Activated CD8-positive, alpha-beta T cell treated with anti-CD3 and anti-CD28 coated beads, Interleukin-2, amount 10 ng/mL, durations not matched to agents 7 days and 5 days (primary cell): ENCODE data around the gene FBXO45. TPM values are rescaled to one million over a fixed set of nuclear protein-coding genes. Genes with fewer than 3 reads are reported as not detected.
"Not testable (repeated sequence)": the region's sequence is repeated elsewhere in the genome, so short reads cannot be mapped to it uniquely, and the experiment has no call there.

Experiments used
- ATAC-seq: fragments of 150-1000 bp; cut with Tn5 transposase; one replicate; pipeline ENCODE4 v1.10.0; 2021; ENCODE audit warnings: moderate library complexity
- CTCF ChIA-PET: fragments of 350-600 bp; sonication (Branson Sonifier 250); formaldehyde crosslinking; loops from one replicate; lab custom pipeline; 2021; ENCODE audit warnings: antibody characterized with exemption; lab: Charles Lee
- POLR2A ChIA-PET: fragments of 350-600 bp; sonication (Branson Sonifier 250); formaldehyde crosslinking; loops from one replicate; lab custom pipeline; 2021; ENCODE audit warnings: antibody characterized with exemption; lab: Charles Lee
- DNase-seq: peaks from one replicate; pipeline ENCODE4 v3.0.0-alpha.2; 2020
- H3K27ac Mint-ChIP-seq: one replicate; pipeline ENCODE4 v1.8.0; 2021; ENCODE audit warnings: mild to moderate bottlenecking, mixed read lengths
- H3K27me3 Mint-ChIP-seq: one replicate; pipeline ENCODE4 v1.8.0; 2021; ENCODE audit warnings: low read depth, mixed read lengths
- H3K36me3 Mint-ChIP-seq: one replicate; pipeline ENCODE4 v1.8.0; 2021; ENCODE audit warnings: low read depth, mixed read lengths
- H3K4me1 Mint-ChIP-seq: one replicate; pipeline ENCODE4 v1.8.0; 2021; ENCODE audit warnings: low read depth, mixed read lengths
- H3K4me3 Mint-ChIP-seq: one replicate; pipeline ENCODE4 v1.8.0; 2021; ENCODE audit warnings: mild to moderate bottlenecking, mixed read lengths
- H3K9me3 Mint-ChIP-seq: one replicate; pipeline ENCODE4 v1.8.0; 2022; ENCODE audit warnings: mixed read lengths; ENCODE audit not compliant: insufficient read depth
- total RNA-seq, 2 experiments: library from RNA; stranded (reverse); gene quantifications; one replicate each; pipeline ENCODE4 v1.2.3, GENCODE V29; 2021

The FBXO45 gene
- total RNA-seq, 2 experiments from 2014 or later = 16.1 to 17.7 TPM

- no peak for ATAC-seq
- ChIA-PET CTCF (interaction anchor here (1.1 kb wide), 1 partner anchor 13 kb away, joined by 3 read pairs; no protein-coding TSS in a partner anchor), POLR2A (interaction anchor here (1.5 to 1.7 kb wide), 2 partner anchors 14 to 21 kb away, joined by 3 read pairs; no protein-coding TSS in a partner anchor)
- Mint-ChIP-seq H3K9me3 (no peaks in the 10 kb centered on the region), H3K36me3 (no peaks in the 10 kb centered on the region), H3K4me1 (peaks cover 45% of the 10 kb centered on the region), H3K27me3 (no peaks in the 10 kb centered on the region), H3K27ac (no peak overlapping the region), H3K4me3 (no peak overlapping the region)
- DNase-seq = no peak
Observed at GRCh38 chr3:196619223-196619622, 50.8 kb downstream of the FBXO45 start.

DNA sequence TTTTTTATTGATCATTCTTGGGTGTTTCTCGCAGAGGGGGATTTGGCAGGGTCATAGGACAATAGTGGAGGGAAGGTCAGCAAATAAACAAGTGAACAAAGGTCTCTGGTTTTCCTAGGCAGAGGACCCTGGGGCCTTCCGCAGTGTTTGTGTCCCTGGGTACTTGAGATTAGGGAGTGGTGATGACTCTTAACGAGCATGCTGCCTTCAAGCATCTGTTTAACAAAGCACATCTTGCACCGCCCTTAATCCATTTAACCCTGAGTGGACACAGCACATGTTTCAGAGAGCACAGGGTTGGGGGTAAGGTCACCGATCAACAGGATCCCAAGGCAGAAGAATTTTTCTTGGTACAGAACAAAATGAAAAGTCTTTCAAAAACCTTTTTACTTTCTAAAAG lies 51.2 kb downstream of the FBXO45 start:
- not testable (repeated sequence) for H3K27me3 Mint-ChIP-seq, H3K9me3 Mint-ChIP-seq, H3K36me3 Mint-ChIP-seq, DNase-seq, ATAC-seq
- POLR2A ChIA-PET = interaction anchor here (1.5 to 1.7 kb wide), 2 partner anchors 13 to 22 kb away, joined by 3 read pairs; no protein-coding TSS in a partner anchor
- Mint-ChIP-seq H3K27ac (peak overlapping the region; percentile 73), H3K4me1 (peaks cover 49% of the 10 kb centered on the region), H3K4me3 (peak overlapping the region; percentile 37)
- CTCF ChIA-PET = interaction anchor here (1.1 kb wide), 1 partner anchor 12 kb away, joined by 3 read pairs; no protein-coding TSS in a partner anchor

DNA sequence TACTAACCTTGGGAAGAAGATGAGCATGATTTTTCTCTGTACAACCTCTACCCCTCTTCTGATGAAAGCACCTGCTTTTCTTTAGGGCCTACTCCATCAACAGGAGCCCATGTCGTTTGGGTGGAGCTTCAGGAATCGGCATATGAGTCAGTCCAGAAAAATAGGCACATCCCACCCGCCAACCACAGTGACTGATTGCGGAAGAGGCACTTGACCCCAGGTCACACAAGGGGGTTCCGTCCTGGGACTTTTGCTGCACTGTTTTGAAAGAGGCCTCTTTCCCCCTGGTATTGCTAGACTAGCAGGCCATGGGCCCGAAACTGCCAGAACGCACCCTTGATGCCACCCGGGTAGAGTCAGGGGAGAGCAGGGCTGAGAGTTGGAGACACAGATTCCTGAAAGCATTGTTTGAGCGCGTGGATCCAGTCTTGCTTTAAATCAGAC lies 51.7 kb downstream of the FBXO45 start:
- H3K27ac Mint-ChIP-seq = peak overlapping the region; percentile 73
- ChIA-PET CTCF (interaction anchor here (1.1 to 1.8 kb wide), 3 partner anchors 8 to 13 kb away, joined by 3 to 7 read pairs (median 4); no protein-coding TSS in a partner anchor), POLR2A (interaction anchor here (1.2 to 4.4 kb wide), 4 partner anchors 12 to 22 kb away, joined by 3 to 28 read pairs (median 3); no protein-coding TSS in a partner anchor)
- DNase-seq (peak; percentile 51), ATAC-seq (peak; percentile 53)
- H3K27me3 Mint-ChIP-seq = no peaks in the 10 kb centered on the region
- peaks cover 55% of the 10 kb centered on the region for H3K4me1 Mint-ChIP-seq
- H3K4me3 Mint-ChIP-seq = peak overlapping the region; percentile 37
- peaks cover 4% of the 10 kb centered on the region for H3K36me3 Mint-ChIP-seq
- no peaks in the 10 kb centered on the region for H3K9me3 Mint-ChIP-seq

DNA sequence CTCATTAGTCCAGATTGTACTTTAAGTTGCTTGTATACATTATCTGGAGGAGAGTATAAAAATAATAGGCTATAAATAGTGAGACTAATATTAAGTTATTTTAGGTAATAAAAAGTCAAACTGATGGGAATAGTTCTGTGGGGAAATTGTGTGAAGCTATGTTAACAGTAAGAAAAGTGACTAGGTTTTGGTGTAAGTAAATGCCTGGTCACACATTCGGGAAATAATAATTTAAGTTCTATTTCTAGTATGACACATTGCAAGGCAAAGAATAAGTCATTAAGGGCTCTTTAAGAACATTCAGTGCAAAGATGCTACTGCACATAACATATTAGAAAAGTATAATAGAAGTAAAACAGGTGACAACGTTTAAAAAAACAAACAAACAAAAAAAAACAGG lies 52.2 kb downstream of the FBXO45 start:
- ATAC-seq (no peak), DNase-seq (no peak)
- no peaks in the 10 kb centered on the region for H3K9me3 Mint-ChIP-seq
- peak overlapping the region; percentile 73 for H3K27ac Mint-ChIP-seq
- CTCF ChIA-PET = interaction anchor here (1.6 to 1.8 kb wide), 2 partner anchors 8 to 12 kb away, joined by 4 to 7 read pairs; no protein-coding TSS in a partner anchor
- no peak overlapping the region for H3K4me3 Mint-ChIP-seq
- peaks cover 4% of the 10 kb centered on the region for H3K36me3 Mint-ChIP-seq
- POLR2A ChIA-PET = interaction anchor here (1.2 to 4.4 kb wide), 3 partner anchors 11 to 16 kb away, joined by 3 to 28 read pairs (median 3); no protein-coding TSS in a partner anchor
- H3K27me3 Mint-ChIP-seq = no peaks in the 10 kb centered on the region
- H3K4me1 Mint-ChIP-seq = peaks cover 58% of the 10 kb centered on the region

DNA sequence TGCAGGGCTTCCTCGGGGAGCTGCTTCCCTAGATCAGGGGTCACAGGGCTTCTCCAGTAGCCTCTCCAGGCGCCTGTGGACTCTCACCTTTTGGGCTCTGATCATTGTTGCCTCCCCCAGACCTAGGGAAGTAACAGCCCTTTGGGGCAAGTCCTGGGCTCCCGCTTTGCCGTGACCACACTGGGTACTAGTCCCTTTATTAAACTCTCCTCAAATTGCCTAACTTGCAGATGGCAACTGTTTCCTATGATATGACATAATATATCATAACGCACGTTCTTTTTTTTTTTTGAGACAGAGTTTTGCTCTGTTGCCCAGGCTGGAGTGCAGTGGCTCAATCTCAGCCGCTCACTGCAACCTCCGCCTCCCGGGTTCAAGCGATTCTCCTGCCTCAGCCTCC lies 53.2 kb downstream of the FBXO45 start:
- DNase-seq = no peak
- H3K4me1 Mint-ChIP-seq = peaks cover 57% of the 10 kb centered on the region
- POLR2A ChIA-PET = interaction anchor here (1.0 to 4.4 kb wide), 2 partner anchors 10 to 17 kb away, joined by 3 to 28 read pairs; no protein-coding TSS in a partner anchor

DNA sequence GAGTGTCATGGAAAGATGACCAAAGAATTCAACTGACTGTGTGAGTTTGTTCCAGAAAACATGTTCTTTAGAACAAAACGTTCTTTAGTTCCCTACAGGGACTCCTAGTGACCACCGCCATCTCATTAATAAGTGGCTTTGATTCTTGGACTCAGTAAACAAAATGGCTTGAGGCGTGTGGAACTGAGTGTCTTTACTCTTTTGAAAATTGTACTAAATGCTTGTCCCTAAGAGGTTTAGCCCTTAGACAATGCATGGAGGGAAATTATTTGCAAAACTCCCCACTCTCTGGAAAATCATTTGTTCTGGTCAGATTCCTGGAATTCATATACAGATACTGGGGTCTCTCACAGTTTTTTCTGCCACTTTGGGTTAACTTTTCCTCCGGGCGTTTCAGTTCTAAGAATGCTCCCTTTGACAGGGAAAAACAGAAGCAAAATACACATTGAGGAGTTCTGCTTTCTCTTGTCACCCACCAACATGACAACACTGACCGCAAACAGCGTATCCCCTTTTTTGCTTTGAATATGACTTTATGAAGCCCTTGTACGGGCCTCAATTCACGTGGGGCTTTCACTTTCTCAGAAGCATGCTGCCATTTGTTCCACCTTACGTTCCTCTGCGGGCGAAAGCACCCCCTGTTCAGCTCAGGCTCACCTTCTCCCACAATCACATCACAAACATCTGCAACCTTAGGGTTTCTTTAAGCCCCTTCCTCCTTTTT lies 55.8 kb downstream of the FBXO45 start:
- peak overlapping the region; percentile 56 for H3K4me3 Mint-ChIP-seq
- peaks cover 57% of the 10 kb centered on the region for H3K4me1 Mint-ChIP-seq
- ChIA-PET POLR2A (interaction anchor here (0.6 to 4.4 kb wide), 2 partner anchors 8 to 45 kb away, joined by 4 to 28 read pairs; no protein-coding TSS in a partner anchor), CTCF (interaction anchor here (2.5 to 3.4 kb wide), 2 partner anchors 12 to 15 kb away, joined by 7 to 16 read pairs; no protein-coding TSS in a partner anchor)
- peak; percentile 77 for ATAC-seq
- H3K36me3 Mint-ChIP-seq = peaks cover 4% of the 10 kb centered on the region
- no peaks in the 10 kb centered on the region for H3K9me3 Mint-ChIP-seq
- H3K27ac Mint-ChIP-seq = peak overlapping the region; percentile 91
- DNase-seq = peak; percentile 68
- H3K27me3 Mint-ChIP-seq = no peaks in the 10 kb centered on the region

More for the DNA sequence above, 53.2 kb downstream of the FBXO45 start:
- no peak overlapping the region for H3K4me3 Mint-ChIP-seq
- no peaks in the 10 kb centered on the region for H3K27me3 Mint-ChIP-seq
- ATAC-seq = no peak
- no peak overlapping the region for H3K27ac Mint-ChIP-seq
- H3K9me3 Mint-ChIP-seq = no peaks in the 10 kb centered on the region
- H3K36me3 Mint-ChIP-seq = peaks cover 4% of the 10 kb centered on the region
- CTCF ChIA-PET = interaction anchor here (1.6 to 1.8 kb wide), 2 partner anchors 9 to 11 kb away, joined by 4 to 7 read pairs; no protein-coding TSS in a partner anchor

- DNase-seq (no peak), ATAC-seq (no peak)
- Mint-ChIP-seq H3K4me3 (peak overlapping the region; percentile 56), H3K27me3 (no peaks in the 10 kb centered on the region), H3K27ac (peak overlapping the region; percentile 91), H3K4me1 (peaks cover 61% of the 10 kb centered on the region), H3K9me3 (no peaks in the 10 kb centered on the region), H3K36me3 (peaks cover 4% of the 10 kb centered on the region)
- CTCF ChIA-PET = interaction anchor here (2.5 to 3.4 kb wide), 2 partner anchors 13 to 15 kb away, joined by 7 to 16 read pairs; no protein-coding TSS in a partner anchor
- POLR2A ChIA-PET = interaction anchor here (0.6 kb wide), 1 partner anchor 45 kb away, joined by 4 read pairs; no protein-coding TSS in a partner anchor
Observed at GRCh38 chr3:196624907-196625306, 56.4 kb downstream of the FBXO45 start.

DNA sequence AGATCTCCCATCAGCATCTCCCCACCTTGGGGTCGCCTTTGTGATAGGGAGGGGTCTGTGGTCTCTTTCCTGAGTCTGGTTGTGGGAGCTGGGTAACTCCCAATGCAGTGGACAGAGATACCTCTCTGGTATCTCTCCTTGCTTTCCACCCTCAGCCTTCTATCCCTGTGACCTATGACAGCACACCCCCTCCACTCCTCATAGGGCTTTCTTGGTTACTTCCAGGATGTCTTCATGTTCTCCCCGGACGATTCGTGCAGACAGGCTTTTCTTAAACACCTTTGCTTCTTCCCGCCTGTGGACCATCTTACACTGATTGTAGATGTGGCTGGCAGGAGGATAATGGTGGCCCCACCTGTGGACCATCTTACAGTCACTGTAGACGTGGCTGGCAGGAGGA lies 56.9 kb downstream of the FBXO45 start:
- H3K36me3 Mint-ChIP-seq = peaks cover 7% of the 10 kb centered on the region
- H3K9me3 Mint-ChIP-seq = no peaks in the 10 kb centered on the region
- POLR2A ChIA-PET = no interaction called here
- peaks cover 61% of the 10 kb centered on the region for H3K4me1 Mint-ChIP-seq
- peak overlapping the region; percentile 62 for H3K27ac Mint-ChIP-seq
- CTCF ChIA-PET = interaction anchor here (2.5 to 3.4 kb wide), 2 partner anchors 13 to 16 kb away, joined by 7 to 16 read pairs; no protein-coding TSS in a partner anchor
- ATAC-seq (no peak), DNase-seq (no peak)
- peak overlapping the region; percentile 56 for H3K4me3 Mint-ChIP-seq
- no peaks in the 10 kb centered on the region for H3K27me3 Mint-ChIP-seq

GRCh38 chr3:196627918-196628231 lies 59.4 kb downstream of the FBXO45 start:
- H3K27ac Mint-ChIP-seq = no peak overlapping the region
- no peaks in the 10 kb centered on the region for H3K27me3 Mint-ChIP-seq
- H3K36me3 Mint-ChIP-seq = peaks cover 9% of the 10 kb centered on the region
- POLR2A ChIA-PET = interaction anchor here (5.3 kb wide), 1 partner anchor 17 kb away, joined by 83 read pairs; no protein-coding TSS in a partner anchor
- ATAC-seq (no peak), DNase-seq (no peak)
- H3K4me1 Mint-ChIP-seq = peaks cover 69% of the 10 kb centered on the region
- no peak overlapping the region for H3K4me3 Mint-ChIP-seq
- CTCF ChIA-PET = interaction anchor here (2.3 to 7.4 kb wide), 2 partner anchors 10 to 17 kb away, joined by 8 to 102 read pairs; no protein-coding TSS in a partner anchor
- H3K9me3 Mint-ChIP-seq = no peaks in the 10 kb centered on the region

- CTCF ChIA-PET = interaction anchor here (1.0 to 7.4 kb wide), 6 partner anchors 9 to 100 kb away, joined by 3 to 102 read pairs (median 5); partner anchors contain the start of gene NRROS
- POLR2A ChIA-PET = interaction anchor here (0.8 to 5.3 kb wide), 4 partner anchors 9 to 83 kb away, joined by 3 to 83 read pairs (median 4); no protein-coding TSS in a partner anchor
Observed at GRCh38 chr3:196629228-196629627, 60.8 kb downstream of the FBXO45 start.

DNA sequence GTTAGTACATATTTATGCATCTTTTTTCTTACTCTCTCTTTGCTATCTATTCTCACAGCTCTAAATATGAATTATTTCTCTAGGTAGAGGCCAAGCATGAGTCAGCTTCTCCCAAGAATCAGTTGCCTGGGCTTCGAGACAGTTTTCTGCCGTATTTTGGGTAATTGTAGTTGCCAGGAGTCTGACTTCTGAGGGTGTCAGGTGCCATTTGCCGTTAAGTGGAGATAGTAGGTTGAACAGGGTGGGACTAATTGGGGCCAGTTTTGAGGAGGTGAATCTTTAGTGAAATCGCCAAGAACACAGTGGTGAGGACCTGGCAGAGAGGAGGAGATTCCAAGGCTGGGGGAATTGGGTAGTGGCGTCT lies 63.2 kb downstream of the FBXO45 start:
- H3K4me3 Mint-ChIP-seq = peak overlapping the region; percentile 94
- DNase-seq (no peak), ATAC-seq (no peak)
- peaks cover 8% of the 10 kb centered on the region for H3K36me3 Mint-ChIP-seq
- CTCF ChIA-PET = interaction anchor here (0.8 to 7.4 kb wide), 9 partner anchors 9 to 76 kb away, joined by 3 to 102 read pairs (median 4); no protein-coding TSS in a partner anchor
- peaks cover 79% of the 10 kb centered on the region for H3K4me1 Mint-ChIP-seq
- no peaks in the 10 kb centered on the region for H3K27me3 Mint-ChIP-seq
- POLR2A ChIA-PET = interaction anchor here (0.6 to 5.3 kb wide), 15 partner anchors 9 to 108 kb away, joined by 3 to 83 read pairs (median 5); partner anchors contain the start of genes CEP19, FBXO45, PAK2 and PIGX
- H3K9me3 Mint-ChIP-seq = no peaks in the 10 kb centered on the region
- peak overlapping the region; percentile 99 for H3K27ac Mint-ChIP-seq

More at GRCh38 chr3:196629228-196629627, 60.8 kb downstream of the FBXO45 start:
- DNase-seq = no peak
- Mint-ChIP-seq H3K9me3 (no peaks in the 10 kb centered on the region), H3K36me3 (peaks cover 12% of the 10 kb centered on the region), H3K27me3 (no peaks in the 10 kb centered on the region), H3K4me3 (no peak overlapping the region), H3K4me1 (peaks cover 78% of the 10 kb centered on the region), H3K27ac (peak overlapping the region; percentile 99)
- no peak for ATAC-seq
